ENCODE results near the gene LRSAM1.

Gene LRSAM1

DNA sequence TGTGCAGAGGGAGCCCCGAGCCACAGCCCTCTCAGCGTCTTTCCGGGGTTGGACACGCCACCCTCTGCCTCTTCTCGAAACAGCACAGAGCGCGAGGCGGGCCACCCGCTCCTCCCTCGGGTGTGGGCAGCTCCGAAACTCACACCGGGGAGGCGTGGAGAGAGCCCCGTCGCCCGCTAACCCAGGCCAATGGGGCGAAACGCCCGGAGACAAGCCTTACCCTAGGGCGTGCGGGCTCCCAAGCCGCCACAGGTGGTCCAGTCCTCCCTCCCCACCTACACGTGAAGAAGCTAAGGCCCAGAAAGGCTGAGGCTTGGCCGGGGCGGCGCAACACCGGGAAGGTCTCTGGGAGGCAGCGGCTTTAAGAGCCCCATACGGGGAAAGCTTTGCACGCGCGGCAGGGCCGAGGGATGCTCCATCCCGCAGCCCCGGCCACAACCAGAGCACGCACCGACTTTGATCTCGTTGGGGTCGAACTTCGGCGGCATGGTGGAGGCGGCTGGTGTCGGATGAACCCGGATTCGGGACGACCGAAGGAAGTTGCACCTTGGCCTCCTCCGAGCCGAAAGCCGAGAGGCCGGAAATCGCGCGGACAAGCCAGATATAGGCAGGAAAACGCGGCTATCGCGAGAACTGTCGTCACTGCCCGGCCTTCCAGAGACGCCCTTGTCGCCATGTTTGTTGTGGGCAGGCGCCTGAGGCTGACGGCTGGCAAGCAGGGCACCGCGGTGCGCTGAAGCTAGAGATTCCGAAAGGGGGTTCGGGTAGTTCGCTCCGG is at the start of gene LRSAM1, which contains the start of gene RPL12:
LRSAM1 (plus strand) TSS at position 681 of the 778 bp plus-strand sequence. CDS start 3,018 bp downstream, outside the sequence.
RPL12 (minus strand) TSS at position 577 of the 778 bp plus-strand sequence; CDS start at position 488, 89 bp downstream.
- peak; percentile 99 for DNase-seq

DNA sequence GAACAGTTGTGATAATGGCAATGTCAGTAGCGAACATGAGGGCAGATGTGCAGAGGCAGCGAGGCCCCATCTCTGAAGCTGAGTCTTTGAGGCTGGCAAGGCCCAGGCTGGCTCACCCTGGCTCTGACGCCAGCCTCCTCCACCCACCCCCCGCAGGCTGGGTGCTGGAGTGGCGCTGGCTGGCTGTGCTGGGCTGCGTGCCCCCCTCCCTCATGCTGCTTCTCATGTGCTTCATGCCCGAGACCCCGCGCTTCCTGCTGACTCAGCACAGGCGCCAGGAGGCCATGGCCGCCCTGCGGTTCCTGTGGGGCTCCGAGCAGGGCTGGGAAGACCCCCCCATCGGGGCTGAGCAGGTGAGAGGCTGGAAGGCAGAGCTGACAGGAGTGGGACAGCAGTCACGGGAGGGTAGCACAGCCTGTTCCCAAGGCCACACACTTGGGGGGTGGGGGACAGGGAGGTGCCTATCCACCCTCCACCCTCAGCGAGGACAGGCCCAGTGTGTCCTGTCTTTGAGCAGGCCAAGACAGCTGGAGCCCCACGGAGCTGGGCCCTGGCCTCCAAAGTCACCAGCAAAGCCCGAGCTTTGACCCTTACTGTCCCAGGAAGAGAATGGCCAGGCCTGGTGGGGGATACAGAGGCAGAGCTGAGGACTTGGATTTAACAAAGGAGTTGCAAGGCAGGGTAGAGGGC is 48.8 kb upstream of the LRSAM1 start:
- no peak for DNase-seq

DNA sequence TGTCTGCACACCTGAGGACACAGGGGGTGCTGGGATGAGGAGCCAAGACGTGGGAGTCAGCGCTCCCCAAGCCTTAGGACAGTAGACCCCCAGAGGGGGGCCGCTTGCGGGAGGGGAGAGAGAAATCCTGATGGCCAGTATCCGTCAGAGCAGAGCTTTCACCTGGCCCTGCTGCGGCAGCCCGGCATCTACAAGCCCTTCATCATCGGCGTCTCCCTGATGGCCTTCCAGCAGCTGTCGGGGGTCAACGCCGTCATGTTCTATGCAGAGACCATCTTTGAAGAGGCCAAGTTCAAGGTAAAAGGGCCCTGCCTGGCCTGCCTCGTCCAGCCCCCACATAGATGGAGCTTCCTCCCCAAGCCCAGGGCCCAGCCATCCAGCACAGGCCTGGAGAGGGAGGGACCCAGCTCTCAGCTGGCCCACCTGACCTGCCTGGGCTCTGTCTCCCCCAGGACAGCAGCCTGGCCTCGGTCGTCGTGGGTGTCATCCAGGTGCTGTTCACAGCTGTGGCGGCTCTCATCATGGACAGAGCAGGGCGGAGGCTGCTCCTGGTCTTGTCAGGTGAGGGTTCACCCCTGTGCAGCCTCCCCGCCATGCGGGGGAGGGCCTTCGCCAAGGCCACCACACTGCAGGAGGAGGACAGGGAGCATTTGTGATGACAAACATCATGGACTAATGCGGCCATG is 47.7 kb upstream of the LRSAM1 start:
- DNase-seq, result no peak

DNA sequence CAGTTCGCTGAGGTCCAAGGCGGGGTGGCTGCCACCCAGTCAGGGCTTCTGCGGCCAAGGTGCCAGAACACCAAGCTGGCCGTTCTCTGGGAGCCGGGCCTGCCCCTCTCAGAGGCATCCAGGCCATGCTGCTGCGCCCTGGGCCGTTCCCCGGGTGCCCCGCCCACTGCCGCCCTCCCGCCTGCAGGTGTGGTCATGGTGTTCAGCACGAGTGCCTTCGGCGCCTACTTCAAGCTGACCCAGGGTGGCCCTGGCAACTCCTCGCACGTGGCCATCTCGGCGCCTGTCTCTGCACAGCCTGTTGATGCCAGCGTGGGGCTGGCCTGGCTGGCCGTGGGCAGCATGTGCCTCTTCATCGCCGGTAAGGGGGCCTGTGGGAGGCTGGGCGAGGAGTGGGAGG is 46.7 kb upstream of the LRSAM1 start:
- DNase-seq, result no peak

DNA sequence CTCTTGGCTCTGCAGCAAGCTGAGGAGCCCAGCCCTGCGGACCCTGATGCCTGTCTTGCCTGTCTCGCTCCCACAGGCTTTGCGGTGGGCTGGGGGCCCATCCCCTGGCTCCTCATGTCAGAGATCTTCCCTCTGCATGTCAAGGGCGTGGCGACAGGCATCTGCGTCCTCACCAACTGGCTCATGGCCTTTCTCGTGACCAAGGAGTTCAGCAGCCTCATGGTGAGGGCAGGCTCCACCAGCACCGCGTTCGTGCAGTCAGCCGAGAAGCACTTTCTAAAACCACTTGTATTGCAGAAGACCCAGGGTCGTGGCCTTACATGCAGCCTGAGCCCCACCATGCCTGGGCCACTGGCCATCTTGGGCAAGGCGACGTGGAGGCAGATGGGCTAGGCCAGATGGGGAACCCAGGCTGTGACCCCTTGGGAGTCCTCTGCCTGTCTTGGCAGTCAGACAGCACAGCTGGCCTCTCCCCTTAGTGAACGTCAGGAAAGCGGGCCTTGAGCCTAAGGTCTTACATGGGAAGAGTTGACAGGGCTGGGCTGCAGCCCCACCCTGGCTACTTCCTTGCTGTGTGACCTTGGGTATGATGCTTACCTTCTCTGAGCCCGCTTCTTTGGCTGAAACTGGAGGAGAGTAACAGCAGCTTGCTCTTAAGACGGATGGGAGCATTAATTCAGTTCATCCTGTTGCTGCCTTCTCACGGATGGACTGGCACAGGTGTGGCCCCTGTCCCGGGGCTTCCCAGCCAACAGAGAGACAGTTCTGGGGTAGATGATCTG is 45.8 kb upstream of the LRSAM1 start:
- DNase-seq, result no peak

DNA sequence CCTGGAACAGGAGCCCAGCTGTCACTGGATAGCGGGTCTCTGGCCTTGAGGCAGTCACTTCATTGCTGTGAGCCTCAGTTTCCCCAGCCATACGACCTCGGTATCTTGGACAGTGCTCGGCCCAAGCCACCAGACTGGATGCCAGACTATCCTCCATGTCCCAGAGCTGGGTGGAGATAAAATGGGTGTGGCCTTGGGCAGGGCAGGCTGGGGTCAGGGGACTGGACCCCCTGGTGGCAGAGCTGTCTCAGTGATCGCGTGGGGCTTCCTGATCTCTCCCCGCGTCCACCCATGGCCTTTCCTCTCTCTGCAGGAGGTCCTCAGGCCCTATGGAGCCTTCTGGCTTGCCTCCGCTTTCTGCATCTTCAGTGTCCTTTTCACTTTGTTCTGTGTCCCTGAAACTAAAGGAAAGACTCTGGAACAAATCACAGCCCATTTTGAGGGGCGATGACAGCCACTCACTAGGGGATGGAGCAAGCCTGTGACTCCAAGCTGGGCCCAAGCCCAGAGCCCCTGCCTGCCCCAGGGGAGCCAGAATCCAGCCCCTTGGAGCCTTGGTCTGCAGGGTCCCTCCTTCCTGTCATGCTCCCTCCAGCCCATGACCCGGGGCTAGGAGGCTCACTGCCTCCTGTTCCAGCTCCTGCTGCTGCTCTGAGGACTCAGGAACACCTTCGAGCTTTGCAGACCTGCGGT is 44.4 kb upstream of the LRSAM1 start:
- DNase-seq, result no peak

DNA sequence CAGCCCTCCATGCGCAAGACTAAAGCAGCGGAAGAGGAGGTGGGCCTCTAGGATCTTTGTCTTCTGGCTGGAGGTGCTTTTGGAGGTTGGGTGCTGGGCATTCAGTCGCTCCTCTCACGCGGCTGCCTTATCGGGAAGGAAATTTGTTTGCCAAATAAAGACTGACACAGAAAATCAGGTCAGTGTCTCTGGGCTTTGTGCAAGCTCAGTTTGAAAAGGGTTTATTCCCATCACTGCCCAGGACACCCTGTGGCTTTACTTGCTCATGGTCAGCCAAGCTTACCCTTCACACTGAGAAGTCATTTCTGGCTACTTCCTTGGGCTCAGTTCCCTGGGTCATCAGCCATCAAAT is 43.8 kb upstream of the LRSAM1 start:
- no peak for DNase-seq

DNA sequence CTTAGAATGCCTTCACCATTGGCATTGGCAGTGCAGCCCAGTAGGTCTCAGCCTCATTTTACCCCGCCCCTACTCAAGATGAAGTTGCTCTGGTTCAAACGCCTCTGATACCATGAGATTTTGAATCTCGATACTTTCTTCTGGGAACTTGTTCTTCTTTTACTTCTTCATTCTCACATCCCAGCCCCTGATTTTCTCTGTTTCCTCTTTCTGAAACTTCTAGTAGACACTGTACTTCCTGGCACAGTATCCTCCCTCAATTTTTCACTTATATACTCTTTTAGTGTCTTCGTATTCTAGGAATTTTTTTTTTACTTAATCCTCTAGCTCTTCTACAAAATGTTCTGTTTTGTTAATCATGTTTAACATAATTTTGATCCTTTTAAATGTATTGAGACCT is 40.2 kb upstream of the LRSAM1 start:
- DNase-seq, result no peak

DNA sequence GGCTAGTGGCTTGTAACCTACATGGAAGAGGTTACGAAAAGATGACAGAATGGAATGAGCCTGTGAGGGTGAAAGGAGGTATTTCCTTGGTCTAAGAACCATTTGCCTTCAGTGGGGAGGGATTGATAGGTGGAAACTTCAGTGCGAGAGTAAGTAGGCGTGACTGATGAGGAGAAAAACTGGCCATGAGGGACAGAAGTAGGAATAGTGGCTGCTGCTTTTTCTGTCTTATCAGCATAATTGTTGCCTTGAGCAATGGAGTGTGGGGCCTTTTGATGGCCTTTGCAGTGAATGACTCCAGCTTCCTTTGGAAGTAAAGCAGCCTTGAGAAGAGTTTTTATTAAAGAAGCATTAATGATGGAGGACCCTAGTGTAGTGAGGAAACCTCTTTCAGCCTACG is 36.2 kb upstream of the LRSAM1 start:
- DNase-seq, result no peak

DNA sequence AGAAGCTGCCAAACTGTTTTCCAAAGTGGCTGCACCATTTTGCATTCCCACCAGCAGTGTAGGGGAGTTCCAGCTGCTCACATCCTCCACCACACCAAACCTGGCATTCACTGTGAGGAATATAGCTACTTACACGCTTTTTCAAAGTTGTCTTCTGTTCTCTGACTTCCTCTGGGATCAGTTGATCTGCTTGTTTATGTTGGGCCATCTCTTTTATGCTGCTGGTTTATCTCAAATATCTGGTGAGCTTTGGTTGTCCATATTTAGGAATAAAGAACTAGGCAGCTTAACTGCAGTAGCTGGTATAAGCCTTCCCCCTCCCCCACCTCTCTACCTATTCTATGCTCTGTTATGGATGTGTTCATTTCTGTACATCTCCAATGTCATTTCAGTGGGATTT is 35.7 kb upstream of the LRSAM1 start:
- no peak for DNase-seq

DNA sequence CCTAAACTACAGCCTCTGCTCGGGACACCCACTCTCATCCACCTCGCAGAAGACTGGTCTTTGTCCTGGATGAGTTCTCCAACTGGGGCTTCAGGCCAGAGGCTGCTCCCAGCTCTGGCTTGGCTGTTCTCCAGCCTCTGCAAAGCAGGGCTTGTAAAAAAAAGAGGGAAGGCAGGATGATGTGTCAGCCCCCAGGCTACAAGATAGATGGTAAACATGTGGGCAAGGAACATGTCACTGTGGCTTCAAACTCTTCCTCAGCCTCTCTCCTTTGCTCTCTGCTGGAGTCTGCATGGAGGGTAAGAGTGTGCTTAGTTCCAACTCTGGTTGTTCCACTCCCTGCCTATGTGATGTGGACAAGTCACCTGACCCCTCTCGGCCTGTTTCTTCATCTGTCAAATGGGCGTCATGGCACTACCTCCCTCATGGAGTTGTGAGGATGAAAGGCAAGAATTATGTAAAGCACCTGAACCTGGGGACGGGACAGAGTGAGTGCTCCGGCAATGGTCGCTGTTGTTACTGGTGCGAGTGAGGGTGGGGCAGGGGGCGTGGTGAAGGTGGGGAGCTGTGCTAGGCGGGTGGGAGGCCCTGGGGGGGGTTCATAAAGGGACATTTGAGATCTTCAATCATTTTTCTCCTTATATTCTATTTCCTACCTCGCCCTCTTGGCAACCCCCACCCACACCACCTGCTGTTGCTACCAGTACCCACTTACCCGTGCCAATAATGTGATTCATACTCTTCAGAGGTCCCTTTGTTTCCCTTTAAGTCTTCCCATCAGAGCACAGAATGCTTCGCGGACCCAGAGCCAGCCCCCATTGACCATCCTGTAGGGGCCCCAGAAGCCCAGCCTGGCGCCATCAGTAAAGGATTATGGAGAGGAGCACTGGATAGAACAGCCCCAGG is 33.9 kb upstream of the LRSAM1 start:
- DNase-seq, result no peak

DNA sequence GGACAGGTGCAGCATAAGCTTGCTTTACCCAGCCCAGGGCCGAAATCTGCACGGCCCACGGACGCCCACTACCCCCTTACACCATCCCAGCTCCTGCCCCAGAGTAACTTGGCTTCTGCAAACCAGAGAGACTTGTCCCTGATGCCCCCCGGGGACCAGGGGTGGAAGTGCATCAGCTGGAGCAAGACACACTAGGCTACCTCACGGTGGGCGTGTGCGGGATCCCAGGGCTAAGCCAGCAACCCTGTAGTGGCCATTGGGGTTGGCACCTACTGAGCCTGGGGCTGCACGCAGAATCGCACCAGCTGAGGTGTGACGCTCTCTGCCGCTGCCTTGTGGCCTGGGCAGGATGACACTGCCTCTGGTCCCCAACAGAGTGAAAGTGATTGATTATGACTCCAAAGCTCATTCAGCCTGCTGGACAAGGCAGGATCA is 33.3 kb upstream of the LRSAM1 start:
- peak; percentile 55 to 56 for DNase-seq

DNA sequence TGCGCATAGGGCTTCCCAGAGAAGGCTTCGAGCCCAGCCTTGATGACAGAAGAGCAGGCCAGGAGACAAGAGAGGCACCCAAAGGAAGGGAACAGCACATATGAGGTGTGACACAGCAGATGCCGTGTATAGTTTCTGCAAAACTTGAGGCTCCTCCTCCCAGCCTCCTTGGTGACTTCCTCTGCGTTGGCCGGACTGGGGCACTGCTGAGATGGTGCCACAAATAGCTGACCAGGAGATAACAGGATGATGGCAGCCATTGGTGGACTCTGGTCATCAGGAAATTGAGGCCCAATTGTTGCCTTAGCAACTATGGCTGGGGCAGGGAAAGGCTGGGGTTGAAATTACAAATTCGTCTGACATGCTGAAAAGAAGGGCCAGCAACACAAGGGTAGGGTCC is 32.0 kb upstream of the LRSAM1 start:
- DNase-seq, result no peak

DNA sequence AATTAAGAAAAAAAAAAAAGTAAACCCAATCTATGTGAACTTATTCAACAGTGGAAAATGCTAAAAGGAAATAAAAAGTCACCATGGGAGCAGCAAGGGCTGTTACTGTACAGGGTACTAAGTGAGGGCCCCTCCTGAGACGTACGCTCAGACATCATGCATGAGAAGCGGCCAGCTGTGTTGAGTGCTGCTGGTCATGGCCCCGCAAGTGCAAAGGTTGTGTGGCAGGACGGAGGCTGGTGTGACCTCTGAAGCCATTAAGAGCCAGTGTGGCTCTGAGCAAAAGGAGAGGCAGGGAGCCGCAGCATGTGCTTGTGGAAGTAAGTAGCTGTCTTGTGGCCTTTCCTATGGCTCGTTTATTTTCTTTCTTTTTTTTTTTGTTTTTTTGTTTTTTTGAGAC is 30.3 kb upstream of the LRSAM1 start:
- no peak for DNase-seq

DNA sequence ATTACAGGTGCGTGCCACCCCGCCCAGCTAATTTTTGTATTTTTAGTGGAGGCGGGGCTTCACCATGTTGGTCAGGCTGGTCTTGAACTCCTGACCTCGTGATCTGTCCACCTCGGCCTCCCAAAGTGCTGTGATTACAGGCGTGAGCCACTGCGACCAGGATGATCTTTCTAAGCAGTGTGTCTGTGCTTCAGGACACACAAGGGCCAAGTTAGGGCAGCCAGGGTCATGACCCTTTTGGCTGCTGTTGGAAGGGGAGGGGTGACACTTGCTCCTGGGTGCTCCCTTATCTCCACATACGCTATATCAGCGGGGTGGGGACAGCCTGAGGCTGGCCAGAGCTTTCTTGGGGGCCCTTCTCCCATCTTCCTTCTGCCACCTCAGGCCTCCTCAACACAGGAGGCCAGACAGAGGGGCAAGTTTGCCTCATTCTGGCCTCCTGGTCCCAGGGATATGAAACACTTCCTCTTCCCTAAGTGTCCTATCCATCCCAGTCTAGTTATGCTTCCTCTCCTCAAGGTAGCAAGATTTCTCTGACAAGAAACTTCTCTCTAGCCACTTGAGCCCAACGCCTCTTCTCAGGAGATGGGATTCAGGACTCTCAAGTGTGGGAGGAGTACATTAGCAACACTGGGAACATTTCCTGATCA is 29.1 kb upstream of the LRSAM1 start:
- DNase-seq, result no peak

DNA sequence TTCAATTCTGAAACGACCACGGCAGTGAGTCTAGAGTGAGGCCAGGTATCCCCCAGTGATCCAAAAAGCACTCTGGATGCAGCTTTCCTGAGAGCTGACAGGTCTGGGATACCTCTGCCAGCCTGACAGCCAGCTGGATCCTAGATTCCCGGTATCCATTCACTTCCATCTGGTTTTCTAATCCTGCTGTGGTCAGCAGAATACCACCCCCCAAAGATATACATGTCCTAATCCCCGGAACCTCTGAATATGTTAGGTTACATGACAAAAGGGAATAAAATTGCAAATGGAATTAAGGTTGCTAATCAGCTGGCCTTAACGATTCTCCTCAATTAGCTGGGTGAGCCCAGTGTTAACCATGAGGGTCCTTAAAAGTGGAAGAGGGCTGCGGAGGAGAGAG is 28.5 kb upstream of the LRSAM1 start:
- DNase-seq, result no peak

DNA sequence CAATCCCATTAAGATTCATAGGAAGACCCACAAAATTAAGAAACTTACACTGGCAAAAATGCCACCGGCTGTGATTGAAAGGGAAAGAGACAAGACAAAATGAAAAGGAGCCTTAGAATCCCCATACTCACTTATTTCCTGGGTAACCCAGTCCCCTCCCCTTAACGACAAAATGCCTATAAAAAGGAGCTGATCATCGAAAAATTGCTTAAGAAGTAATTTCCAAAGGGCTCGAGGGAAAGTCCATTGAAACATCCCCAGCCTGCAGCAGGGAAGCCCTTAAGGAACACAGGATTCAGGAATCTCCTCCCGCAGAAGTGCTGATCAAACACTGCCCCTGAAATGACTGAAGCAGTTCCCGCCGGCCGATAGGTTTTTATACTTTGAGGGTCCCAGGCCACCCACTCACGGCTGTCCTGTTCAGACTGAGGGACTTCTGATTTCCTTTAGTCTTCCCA is 27.8 kb upstream of the LRSAM1 start:
- DNase-seq, result no peak

DNA sequence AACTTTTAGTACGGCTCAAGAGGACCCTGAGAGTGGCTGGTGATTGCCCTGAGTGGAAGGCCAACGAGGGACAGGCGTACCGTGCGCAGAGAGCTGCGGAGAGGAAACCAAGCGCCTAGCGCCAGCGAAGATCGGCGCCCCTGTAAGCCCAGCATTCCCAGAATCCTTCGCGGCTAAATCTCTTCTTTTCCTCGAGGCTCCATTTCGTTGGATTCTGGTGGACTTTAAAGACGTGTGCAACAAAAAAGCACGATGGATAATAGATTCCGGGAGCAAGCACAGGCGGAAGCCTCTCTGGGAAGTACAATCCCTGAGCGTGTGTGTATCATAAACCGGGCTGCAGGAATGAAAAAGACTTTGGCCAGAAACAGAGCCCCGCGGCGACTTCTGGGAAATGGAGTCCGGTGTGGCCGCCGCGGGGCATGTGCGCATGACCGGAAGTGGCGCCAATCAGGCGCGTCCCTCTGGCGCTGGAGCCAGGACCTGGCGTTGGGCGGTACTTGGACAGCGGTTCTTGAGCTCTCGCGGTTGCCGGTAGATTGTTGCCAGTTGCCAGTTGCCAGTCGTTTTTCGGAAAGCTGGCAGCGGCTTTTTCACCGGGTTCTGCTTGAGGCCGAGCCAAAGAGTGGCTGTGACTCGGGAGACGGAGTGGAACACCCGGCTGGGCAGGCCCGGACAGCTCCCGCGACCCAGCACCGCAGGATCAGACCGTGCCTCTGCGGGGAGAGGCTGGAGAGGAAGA is 27.2 kb upstream of the LRSAM1 start, which contains the start of gene ZNF79:
ZNF79 (plus strand) TSS at position 449 of the 742 bp plus-strand sequence. CDS start 406 bp downstream, outside the sequence.
- peak; percentile 95 to 96 for DNase-seq

DNA sequence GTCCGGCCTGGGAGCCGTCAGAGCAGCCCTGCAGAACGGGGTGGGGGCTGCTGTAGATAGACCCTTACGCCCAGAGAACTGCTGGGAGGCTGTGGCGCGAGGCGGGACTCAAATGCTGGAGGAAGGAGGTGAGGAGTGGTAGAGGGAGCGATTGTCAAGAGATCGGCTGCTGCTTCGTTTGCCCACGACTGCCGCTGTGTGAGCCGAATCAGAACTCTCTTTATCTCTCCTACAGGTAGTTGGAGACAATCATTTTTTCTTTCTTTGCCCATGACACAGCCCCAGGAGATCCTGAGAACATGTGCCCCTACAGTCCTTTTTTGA is 26.7 kb upstream of the LRSAM1 start:
- no peak for DNase-seq

DNA sequence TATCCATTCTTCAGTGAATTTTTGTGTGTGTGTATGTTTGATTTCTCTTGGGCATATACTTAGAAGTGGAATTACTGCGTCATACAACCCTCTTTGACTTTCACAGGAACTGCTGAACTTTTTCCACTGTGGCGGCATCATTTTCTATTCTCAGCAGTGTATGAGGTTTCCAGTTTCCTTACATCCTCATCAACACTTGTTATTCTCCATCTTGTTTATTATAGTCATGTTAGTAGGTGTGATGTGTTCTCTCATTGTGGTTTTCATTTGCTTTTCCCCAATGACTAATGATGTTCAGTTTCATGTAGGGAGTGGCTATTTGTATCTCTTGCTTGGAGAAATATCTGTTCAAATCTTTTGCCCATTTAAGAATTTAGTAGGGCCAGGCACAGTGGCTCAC is 24.6 kb upstream of the LRSAM1 start:
- DNase-seq, result peak; percentile 35 to 50
